Measurements from ENCODE around the gene GNG13. TPM values are rescaled to one million over a fixed set of nuclear protein-coding genes. Genes with fewer than 3 reads are reported as not detected.

The GNG13 gene
- polyA plus RNA-seq, 2 of the 4 experiments (the other 2 are of a cell fraction), result 0.09 TPM; not detected in 1

DNA sequence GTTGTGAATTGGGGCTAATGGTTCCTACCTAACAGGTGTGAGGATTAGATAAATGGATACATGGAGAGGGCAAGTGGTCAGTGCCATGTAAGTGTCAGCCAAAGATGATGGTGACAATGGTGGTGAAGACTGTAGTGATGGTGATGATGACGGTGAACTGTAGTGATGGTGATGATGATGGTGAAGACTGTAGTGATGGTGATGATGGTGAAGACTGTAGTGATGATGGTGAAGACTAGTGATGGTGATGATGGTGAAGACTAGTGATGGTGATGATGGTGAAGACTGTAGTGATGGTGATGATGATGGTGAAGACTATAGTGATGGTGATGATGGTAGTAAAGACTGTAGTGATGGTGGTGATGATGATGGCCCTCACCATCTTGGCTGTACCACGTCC is 18.1 kb upstream of the GNG13 start:
- no peak for DNase-seq (ENCODE audit: low read depth in 1 of 2, low spot score in 1 of 2)
- TF ChIP-seq, protein P1, sequence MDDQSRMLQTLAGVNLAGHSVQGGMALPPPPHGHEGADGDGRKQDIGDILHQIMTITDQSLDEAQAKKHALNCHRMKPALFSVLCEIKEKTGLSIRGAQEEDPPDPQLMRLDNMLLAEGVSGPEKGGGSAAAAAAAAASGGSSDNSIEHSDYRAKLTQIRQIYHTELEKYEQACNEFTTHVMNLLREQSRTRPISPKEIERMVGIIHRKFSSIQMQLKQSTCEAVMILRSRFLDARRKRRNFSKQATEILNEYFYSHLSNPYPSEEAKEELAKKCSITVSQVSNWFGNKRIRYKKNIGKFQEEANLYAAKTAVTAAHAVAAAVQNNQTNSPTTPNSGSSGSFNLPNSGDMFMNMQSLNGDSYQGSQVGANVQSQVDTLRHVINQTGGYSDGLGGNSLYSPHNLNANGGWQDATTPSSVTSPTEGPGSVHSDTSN (IDR thresholded peaks at IDR 0.05), result no peak
- TF ChIP-seq TP53 (CRISPR knock-in tag; IDR thresholded peaks at IDR 0.05), result no peak
- 0 out of 2 replicates have a peak, but pooled peaks have one; percentile 5 for TF ChIP-seq EHMT2 (IDR thresholded peaks at IDR 0.05; ENCODE audit: low read depth)
- no peak for TF ChIP-seq CHD2 (IDR thresholded peaks at IDR 0.05; ENCODE audit: low read length, partially characterized antibody)
- TF ChIP-seq, protein P2, sequence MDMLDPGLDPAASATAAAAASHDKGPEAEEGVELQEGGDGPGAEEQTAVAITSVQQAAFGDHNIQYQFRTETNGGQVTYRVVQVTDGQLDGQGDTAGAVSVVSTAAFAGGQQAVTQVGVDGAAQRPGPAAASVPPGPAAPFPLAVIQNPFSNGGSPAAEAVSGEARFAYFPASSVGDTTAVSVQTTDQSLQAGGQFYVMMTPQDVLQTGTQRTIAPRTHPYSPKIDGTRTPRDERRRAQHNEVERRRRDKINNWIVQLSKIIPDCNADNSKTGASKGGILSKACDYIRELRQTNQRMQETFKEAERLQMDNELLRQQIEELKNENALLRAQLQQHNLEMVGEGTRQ (IDR thresholded peaks at IDR 0.05), result no peak
- TF ChIP-seq NPAS2 (CRISPR knock-in tag; IDR thresholded peaks at IDR 0.05; ENCODE audit: borderline replicate concordance), result no peak
- Histone ChIP-seq H3K27ac (no peak overlapping the region), H3K4me2 (no peak overlapping the region), H3K9me3 (peaks cover 3% of the 10 kb centered on the region; the same call in 1 of the 3 replicates), H3K4me1 (peaks cover 6% of the 10 kb centered on the region; the same call in 2 of the 3 replicates), H3K4me3 (no peak overlapping the region)
- POLR2A ChIA-PET, result no interaction called here
- peak; percentile 67 for FAIRE-seq
- ATAC-seq, result no peak
- CTCF ChIA-PET, result interaction anchor here (2.5 to 5.0 kb wide), 2 partner anchors 238 to 285 kb away, joined by 10 to 32 read pairs; no protein-coding TSS in a partner anchor
- WGBS (ENCODE audit: missing lambda C conversion rate), result 42% methylated on average over 2 of the region's 2 CpGs

DNA sequence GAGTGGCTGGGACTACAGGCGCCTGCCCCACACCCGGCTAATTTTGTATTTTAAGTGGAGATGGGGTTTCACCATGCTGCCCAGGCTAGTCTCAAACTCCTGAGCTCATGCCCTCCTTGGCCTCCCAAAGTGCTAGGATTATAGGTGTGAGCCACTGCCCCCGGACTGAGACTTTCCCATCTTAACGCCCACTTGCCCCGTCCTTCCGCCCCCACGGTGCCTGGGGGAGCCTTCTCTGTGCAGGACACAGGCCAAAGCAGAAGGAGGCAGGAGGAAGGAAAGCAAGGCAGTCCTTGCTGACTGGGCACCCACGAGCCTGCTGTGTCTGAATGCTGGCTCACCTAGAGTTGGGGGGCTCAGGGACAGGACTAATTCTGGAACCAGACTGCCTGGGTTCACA is 17.6 kb upstream of the GNG13 start:
- FAIRE-seq (no peak), ATAC-seq (no peak), DNase-seq (ENCODE audit: low read depth in 1 of 2, low spot score in 1 of 2) (no peak)
- peaks cover 10% of the 10 kb centered on the region; the same call in 2 of the 3 replicates for H3K4me1 ChIP-seq
- H3K27ac ChIP-seq, result no peak overlapping the region
- ChIA-PET CTCF (interaction anchor here (2.5 to 5.0 kb wide), 2 partner anchors 238 to 285 kb away, joined by 10 to 32 read pairs; no protein-coding TSS in a partner anchor), POLR2A (no interaction called here)
- 40% methylated on average over 7 of the region's 8 CpGs for WGBS (ENCODE audit: missing lambda C conversion rate)
- H3K4me2 ChIP-seq, result no peak overlapping the region
- peaks cover 3% of the 10 kb centered on the region; the same call in 1 of the 3 replicates for H3K9me3 ChIP-seq
- H3K4me3 ChIP-seq, result no peak overlapping the region
- TF ChIP-seq, protein P3, sequence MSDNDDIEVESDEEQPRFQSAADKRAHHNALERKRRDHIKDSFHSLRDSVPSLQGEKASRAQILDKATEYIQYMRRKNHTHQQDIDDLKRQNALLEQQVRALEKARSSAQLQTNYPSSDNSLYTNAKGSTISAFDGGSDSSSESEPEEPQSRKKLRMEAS (IDR thresholded peaks at IDR 0.05), result no peak
- TF ChIP-seq, protein P4, sequence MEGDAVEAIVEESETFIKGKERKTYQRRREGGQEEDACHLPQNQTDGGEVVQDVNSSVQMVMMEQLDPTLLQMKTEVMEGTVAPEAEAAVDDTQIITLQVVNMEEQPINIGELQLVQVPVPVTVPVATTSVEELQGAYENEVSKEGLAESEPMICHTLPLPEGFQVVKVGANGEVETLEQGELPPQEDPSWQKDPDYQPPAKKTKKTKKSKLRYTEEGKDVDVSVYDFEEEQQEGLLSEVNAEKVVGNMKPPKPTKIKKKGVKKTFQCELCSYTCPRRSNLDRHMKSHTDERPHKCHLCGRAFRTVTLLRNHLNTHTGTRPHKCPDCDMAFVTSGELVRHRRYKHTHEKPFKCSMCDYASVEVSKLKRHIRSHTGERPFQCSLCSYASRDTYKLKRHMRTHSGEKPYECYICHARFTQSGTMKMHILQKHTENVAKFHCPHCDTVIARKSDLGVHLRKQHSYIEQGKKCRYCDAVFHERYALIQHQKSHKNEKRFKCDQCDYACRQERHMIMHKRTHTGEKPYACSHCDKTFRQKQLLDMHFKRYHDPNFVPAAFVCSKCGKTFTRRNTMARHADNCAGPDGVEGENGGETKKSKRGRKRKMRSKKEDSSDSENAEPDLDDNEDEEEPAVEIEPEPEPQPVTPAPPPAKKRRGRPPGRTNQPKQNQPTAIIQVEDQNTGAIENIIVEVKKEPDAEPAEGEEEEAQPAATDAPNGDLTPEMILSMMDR (IDR thresholded peaks at IDR 0.05), result no peak
- TF ChIP-seq FOSL2 (IDR thresholded peaks at IDR 0.05) (no peak), FOSL2 (CRISPR knock-in tag; IDR thresholded peaks at IDR 0.05) (no peak), EHMT2 (IDR thresholded peaks at IDR 0.05; ENCODE audit: low read depth) (0 out of 2 replicates have a peak, but pooled peaks have one; percentile 1), CBX8 (IDR thresholded peaks at IDR 0.05) (no peak), CHD2 (IDR thresholded peaks at IDR 0.05; ENCODE audit: low read length, partially characterized antibody) (no peak)
- TF ChIP-seq, protein P5, sequence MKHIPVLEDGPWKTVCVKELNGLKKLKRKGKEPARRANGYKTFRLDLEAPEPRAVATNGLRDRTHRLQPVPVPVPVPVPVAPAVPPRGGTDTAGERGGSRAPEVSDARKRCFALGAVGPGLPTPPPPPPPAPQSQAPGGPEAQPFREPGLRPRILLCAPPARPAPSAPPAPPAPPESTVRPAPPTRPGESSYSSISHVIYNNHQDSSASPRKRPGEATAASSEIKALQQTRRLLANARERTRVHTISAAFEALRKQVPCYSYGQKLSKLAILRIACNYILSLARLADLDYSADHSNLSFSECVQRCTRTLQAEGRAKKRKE (CRISPR knock-in tag; IDR thresholded peaks at IDR 0.05; ENCODE audit: low read depth), result no peak

DNA sequence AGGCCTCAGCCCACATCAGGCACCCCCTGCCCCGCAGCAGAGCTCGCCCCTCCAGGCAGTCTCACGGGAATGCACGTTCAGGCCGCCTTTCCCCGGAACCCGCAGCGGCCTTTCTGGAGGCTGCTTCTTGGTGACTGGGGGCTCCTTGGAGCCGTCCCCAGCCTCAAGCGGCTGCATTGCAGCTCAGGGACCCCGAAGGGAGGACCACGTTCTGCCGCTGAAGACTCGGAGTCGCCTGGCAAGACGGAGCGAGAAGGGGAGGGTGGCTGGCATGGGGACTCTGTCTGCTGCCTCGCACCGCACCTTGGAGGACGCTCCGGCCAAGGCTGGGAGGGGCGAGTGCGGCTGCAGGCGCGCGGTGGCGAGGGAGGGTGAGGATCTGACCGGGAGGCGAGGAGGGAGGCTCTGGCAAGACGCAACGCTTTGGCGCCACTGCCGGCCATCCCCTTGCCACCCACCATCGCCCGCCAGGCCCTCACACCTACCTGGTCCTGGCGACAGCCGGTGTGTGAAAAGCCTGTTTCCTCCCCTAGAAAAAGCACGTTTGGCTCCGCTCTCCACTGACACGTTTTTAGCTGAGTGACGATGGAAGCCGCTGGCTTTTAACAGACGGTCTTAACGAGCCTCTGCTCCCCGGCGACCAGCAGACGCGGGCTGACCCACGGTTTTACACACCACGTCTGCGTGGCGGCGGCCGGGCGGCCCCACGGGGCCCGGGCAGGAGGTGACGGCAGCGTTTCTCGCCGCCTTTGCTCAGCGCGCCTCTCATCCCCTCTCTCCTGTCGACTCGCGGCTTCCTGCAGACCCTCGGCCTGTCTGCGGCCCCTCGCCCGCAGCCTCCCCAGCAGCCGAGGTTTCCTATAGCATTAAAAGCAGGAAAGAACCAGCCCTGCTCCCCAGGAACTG is 16.7 kb upstream of the GNG13 start:
- POLR2A ChIA-PET, result interaction anchor here (0.6 kb wide), 1 partner anchor 10 kb away, joined by 8 read pairs; no protein-coding TSS in a partner anchor
- peaks cover 11% of the 10 kb centered on the region; the same call in 2 of the 3 replicates for H3K4me1 ChIP-seq
- 55% methylated on average over 64 of the region's 71 CpGs for WGBS (ENCODE audit: missing lambda C conversion rate)

More for the DNA sequence above, 16.7 kb upstream of the GNG13 start:
- H3K4me2 ChIP-seq, result no peak overlapping the region
- no peak for DNase-seq (ENCODE audit: low read depth in 1 of 2, low spot score in 1 of 2)
- no peak overlapping the region for H3K27ac ChIP-seq
- peaks cover 3% of the 10 kb centered on the region; the same call in 1 of the 3 replicates for H3K9me3 ChIP-seq
- H3K4me3 ChIP-seq, result no peak overlapping the region
- CTCF ChIA-PET, result interaction anchor here (2.5 to 5.0 kb wide), 2 partner anchors 239 to 286 kb away, joined by 10 to 32 read pairs; no protein-coding TSS in a partner anchor
- FAIRE-seq, result no peak
- TF ChIP-seq KDM5A (IDR thresholded peaks at IDR 0.05) (no peak), RARB (CRISPR knock-in tag; IDR thresholded peaks at IDR 0.05) (no peak), CBX2 (IDR thresholded peaks at IDR 0.05; ENCODE audit: borderline replicate concordance, low read depth) (no peak), RAD21 (conservative IDR thresholded peaks at IDR 0.05 in 1 of 2, IDR thresholded peaks at IDR 0.05 in 1 of 2) (no peak), JUNB (IDR thresholded peaks at IDR 0.05) (no peak), RNF2 (IDR thresholded peaks at IDR 0.05; ENCODE audit: borderline replicate concordance, low read depth) (no peak)
- TF ChIP-seq, protein P6, sequence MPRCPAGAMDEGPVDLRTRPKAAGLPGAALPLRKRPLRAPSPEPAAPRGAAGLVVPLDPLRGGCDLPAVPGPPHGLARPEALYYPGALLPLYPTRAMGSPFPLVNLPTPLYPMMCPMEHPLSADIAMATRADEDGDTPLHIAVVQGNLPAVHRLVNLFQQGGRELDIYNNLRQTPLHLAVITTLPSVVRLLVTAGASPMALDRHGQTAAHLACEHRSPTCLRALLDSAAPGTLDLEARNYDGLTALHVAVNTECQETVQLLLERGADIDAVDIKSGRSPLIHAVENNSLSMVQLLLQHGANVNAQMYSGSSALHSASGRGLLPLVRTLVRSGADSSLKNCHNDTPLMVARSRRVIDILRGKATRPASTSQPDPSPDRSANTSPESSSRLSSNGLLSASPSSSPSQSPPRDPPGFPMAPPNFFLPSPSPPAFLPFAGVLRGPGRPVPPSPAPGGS (IDR thresholded peaks at IDR 0.05), result no peak
- ATAC-seq, result no peak
